Right renal pelvis (tissue), 4 donors: ENCODE data around the gene MAZ. TPM values are rescaled to one million over a fixed set of nuclear protein-coding genes. Genes with fewer than 3 reads are reported as not detected.

ENCODE experiments used
- DNase-seq, 4 donors: peaks; one replicate each; pipeline ENCODE4 v3.0.0-alpha.2; 2013; ENCODE audit warnings: low read depth in 4 of 4, low spot score in 3 of 4, missing footprints in 1 of 4
- polyA plus RNA-seq, 4 donors: library from polyadenylated mRNA; unstranded; fragments of 120-200 nt; gene quantifications; one replicate each; pipeline ENCODE4 v1.2.1, GENCODE V29; 2013; ENCODE audit not compliant: insufficient read length in 4 of 4

The MAZ gene
- polyA plus RNA-seq, 4 donors = 273 to 344 (median 293) TPM

DNA sequence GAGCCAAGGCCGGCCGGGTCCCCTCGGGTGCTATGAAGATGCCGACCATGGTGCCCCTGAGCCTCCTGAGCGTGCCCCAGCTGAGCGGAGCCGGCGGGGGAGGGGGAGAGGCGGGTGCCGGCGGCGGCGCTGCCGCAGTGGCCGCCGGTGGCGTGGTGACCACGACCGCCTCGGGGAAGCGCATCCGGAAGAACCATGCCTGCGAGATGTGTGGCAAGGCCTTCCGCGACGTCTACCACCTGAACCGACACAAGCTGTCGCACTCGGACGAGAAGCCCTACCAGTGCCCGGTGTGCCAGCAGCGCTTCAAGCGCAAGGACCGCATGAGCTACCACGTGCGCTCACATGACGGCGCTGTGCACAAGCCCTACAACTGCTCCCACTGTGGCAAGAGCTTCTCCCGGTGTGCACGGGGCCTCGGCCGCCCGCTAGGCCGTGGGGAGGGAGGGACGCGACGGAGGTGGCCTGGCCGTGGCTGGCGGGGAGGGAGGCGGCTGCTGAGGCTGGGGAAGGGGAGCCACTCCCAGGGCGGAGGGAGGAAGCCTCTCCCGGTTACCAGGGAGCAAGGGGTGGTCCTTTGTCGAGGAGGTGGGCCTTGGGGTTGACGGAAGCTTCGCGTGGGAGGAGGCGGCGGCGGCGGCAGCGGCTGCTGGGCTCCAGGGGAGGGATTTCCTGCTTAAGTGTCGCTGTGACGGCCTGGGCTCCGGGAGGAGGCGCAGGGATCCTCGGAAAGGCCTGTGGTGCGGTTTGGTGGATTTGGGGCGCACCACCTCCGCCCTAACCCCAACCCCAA is 1.3 kb downstream of the MAZ start:
- peak in 3 of 4 donors; percentile 76 to 83 (median 79) for DNase-seq

DNA sequence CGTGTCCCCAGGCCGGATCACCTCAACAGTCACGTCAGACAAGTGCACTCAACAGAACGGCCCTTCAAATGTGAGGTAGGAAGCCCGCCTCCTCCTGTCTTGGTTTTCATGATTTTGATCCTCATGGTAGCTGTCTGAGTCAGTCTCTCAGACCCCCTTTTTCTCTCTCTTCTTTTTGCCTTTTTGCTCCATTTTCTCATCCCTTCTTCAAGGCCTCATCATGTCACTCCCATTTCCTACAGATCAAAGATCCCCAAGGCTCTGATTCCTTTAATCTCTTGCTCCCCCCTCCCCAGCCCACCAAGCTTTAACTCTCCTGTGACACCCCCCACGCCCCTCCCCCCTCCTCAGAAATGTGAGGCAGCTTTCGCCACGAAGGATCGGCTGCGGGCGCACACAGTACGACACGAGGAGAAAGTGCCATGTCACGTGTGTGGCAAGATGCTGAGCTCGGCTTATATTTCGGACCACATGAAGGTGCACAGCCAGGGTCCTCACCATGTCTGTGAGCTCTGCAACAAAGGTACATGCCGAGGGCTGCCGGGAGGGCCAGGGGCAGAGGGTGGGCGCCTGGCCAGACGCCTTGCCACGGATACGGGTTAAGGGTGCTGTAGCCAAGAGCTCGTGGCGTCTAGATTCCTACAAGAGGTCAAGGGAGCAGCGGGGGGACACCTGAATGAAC is 2.0 kb downstream of the MAZ start:
- no peak for DNase-seq

DNA sequence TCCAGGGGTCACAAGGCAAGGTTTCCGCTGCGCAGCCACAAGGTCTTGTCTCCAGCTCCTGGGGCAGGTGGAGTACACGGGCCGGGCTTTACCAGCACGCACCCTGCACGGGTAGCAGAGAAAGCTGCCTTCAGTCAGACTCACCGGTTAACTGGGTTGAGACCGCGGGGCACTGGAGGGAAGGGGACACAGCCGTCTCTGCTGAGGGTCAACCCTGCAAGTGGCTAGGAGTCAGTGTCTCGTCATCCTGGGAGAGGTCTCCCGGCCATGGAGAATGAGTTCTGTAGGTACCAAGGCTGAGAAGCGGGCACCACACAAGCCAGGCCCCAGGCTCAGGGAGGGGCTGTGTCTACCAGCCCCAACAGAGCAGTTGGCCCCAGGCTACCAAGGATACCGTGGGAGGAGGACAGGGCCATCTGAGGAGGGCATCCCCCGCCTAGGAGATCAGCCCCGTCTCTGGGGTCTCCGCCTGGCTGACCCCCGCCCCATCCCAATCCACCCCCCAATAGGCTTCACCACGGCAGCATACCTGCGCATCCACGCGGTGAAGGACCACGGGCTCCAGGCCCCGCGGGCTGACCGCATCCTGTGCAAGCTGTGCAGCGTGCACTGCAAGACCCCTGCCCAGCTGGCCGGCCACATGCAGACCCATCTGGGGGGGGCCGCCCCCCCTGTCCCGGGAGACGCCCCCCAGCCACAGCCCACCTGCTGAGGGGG is 2.9 kb downstream of the MAZ start:
- DNase-seq = no peak

DNA sequence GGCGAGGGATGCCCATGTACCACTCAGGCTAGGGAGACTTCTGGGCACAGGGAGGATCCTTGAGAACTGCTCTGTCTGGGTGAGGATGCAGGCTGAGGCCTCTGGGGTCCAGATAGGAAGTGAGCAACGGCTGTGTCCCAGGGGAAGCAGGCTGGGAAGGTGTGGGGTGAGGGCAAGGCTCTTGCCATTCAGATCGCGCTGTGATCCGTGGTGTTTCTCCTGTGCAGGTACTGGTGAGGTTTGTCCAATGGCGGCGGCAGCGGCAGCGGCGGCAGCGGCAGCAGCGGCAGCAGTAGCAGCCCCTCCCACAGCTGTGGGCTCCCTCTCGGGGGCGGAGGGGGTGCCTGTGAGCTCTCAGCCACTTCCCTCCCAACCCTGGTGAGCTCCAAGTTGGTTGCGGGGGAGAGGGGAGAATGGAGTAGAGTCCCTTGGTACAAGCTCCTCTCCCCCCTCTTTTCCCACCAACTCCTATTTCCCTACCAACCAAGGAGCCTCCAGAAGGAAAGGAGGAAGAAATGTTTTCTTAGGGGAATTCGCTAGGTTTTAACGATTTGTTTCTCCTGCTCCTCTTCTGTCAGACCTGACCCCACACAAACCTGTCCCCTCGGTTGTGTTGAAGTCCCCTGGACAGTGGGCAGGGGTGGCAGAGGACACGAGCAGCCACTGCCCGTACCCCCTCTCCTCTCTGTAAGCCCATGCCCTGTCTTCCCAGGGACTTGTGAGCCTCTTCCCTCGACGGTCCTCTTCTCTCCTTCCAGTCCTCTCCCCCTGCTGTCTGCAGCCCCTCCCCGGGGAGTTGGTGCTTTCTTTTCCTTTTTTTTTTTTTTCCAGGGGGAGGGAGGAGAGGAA is 3.7 kb downstream of the MAZ start:
- no peak for DNase-seq

DNA sequence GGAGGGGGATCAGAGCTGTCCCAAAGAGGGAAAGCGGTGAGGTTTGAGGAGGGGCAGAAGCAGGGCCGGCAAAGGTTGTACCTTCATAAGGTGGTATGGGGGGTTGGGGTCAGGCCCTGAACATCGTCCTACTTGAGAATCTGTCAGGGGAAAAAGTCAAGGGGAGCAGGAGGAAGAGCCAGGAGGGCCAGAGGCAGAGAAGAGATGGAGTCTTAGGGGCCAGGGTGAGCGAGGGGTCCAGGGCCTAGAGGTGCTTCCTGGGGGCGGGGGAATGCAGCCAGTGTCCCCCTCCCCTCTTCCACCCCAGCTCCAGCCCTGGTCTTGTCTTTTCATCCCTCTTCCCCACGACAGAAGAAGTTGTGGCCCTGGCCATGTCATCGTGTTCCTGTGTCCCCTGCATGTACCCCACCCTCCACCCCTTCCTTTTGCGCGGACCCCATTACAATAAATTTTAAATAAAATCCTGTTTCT is 4.4 kb downstream of the MAZ start:
- no peak for DNase-seq

DNA sequence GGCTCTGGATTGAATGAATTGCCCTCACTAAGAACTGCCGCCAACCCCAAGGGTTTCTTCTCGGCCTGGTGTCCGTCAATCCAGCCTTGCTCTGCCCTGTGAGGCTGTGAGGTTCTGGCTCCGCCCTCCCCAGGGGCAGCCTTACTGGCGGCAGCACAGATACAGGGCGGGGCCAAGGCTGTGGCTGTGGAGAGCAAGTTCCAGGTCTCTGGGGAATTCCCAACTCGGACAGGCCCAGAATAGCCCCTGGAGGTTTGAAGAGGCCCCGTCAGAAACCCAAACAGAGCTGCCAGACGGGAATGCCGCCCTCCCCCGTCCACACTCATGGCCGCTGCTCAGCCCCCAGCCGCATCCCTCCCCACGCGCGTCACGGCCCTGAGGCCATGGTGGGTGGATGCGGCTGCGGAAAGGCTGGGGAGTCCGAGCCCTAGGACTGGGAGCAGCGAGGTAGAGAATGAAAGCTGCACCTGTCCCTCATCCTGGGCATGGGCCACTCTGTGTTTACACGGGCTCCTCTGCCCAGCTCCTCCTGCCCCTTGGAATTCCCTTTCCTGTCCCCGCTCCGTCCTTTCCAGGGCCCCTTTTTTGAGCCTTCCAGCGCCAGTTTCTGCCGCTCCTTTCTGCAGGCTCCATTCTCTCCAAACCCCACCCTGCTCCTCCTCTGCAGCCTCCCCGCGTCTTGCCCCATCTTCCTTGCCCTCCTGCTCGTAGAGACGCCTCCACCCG is 5.0 kb downstream of the MAZ start:
- peak; percentile 82 to 91 (median 89) for DNase-seq

DNA sequence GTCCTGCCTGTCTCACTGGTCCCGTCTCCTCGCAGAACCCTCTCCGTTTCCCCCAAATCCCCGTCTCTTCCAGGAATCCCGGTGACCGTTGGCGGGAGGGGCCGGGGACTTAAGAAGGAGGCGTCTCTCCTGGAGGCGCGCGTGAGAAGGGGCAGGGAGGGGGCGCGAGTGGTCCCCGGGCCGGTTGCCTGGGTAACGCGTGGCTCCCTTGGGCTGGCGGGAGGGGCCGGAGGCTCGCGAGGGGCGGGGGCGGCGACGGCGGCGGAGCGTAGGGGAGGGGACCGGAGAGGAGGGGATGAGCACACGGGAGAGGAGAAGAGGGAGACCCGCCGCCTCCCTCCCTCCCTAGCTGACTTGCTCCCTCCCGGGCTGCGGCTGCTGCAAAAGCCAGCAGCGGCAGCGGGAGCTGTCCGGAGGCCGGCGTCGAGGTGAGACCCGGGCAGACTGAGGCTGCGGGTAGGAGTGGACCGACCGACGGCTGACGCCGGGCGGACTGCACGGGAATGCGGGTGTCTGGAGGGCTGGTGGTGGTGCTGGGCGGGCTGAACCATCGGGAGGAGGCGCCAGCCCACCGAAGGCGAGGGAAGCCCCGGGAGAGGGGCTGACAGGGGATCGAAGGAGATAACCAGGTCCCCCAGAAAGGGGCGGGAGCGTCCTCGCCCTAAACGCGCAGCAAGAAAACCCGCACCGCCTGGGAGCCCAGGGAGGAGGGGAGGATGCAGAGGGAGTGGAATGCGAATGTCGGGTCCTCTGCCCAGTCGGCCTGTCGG is 5.8 kb downstream of the MAZ start, which contains the start of gene PRRT2:
PRRT2 (plus strand) TSS at position 298 of the 770 bp plus-strand sequence. CDS start 862 bp downstream, outside the sequence.
- DNase-seq = no peak

DNA sequence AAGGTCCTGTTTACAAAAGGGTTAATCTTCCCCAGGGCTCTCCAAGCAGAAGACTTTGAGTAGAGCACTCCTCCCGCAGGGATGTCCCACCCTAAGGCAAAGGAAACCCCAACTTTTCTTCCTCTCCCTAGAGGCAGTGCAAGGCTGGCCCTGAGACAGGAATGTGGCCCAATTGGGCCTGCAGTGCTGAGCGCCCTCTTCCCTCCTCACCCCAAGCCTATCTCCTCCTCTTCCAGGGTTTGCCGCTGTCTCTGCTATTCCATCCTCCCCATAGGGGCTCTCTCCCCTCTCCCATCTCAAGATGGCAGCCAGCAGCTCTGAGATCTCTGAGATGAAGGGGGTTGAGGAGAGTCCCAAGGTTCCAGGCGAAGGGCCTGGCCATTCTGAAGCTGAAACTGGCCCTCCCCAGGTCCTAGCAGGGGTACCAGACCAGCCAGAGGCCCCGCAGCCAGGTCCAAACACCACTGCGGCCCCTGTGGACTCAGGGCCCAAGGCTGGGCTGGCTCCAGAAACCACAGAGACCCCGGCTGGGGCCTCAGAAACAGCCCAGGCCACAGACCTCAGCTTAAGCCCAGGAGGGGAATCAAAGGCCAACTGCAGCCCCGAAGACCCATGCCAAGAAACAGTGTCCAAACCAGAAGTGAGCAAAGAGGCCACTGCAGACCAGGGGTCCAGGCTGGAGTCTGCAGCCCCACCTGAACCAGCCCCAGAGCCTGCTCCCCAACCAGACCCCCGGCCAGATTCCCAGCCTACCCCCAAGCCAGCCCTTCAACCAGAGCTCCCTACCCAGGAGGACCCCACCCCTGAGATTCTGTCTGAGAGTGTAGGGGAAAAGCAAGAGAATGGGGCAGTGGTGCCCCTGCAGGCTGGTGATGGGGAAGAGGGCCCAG is 6.7 kb downstream of the MAZ start:
- DNase-seq = no peak

DNA sequence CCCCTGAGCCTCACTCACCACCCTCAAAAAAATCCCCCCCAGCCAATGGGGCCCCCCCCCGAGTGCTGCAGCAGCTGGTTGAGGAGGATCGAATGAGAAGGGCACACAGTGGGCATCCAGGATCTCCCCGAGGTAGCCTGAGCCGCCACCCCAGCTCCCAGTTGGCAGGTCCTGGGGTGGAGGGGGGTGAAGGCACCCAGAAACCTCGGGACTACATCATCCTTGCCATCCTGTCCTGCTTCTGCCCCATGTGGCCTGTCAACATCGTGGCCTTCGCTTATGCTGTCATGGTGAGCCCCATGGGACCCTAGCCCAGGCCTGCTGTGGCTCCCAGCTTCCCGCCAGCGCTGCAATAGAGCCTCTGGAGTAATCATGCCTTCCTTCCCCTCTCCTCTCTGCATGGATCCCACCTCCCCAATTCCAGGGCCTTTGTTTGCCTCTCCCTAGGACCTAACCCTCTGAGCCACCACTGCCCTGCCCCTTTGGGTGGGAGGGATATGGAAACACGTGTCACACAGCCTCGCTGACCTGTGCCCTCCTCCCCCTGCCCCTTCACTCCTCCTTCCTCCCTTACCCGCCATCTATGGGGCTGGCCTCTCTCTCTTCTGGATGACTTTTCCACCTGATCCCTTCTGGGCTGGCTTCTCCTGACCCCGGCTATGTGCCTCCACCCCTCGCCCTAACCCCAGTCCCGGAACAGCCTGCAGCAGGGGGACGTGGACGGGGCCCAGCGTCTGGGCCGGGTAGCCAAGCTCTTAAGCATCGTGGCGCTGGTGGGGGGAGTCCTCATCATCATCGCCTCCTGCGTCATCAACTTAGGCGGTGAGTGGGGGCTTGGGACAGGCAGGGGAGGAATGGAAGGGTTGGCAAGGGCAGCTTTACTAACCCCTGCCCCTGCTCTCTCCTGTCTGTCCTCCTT is 7.6 kb downstream of the MAZ start:
- DNase-seq = no peak

DNA sequence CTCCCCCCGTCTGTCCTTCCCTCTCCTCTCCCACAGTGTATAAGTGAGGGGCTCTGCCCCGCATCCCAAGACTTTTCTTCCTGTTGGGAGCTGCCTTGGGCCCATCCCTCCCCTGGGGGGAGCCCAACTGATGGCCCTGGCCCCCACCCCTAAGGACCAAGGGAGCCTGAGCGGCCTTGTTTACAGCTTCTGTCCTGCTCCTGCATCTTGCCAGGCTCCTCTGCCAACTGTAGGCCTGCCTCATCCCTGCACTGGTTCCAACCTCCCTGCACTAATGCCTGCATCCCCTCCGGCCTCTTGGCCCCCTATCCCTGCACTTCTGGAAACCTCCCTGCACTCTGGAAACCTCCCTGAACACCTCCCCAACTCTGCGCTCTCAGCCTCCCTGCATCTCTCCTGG is 8.3 kb downstream of the MAZ start:
- no peak for DNase-seq

DNA sequence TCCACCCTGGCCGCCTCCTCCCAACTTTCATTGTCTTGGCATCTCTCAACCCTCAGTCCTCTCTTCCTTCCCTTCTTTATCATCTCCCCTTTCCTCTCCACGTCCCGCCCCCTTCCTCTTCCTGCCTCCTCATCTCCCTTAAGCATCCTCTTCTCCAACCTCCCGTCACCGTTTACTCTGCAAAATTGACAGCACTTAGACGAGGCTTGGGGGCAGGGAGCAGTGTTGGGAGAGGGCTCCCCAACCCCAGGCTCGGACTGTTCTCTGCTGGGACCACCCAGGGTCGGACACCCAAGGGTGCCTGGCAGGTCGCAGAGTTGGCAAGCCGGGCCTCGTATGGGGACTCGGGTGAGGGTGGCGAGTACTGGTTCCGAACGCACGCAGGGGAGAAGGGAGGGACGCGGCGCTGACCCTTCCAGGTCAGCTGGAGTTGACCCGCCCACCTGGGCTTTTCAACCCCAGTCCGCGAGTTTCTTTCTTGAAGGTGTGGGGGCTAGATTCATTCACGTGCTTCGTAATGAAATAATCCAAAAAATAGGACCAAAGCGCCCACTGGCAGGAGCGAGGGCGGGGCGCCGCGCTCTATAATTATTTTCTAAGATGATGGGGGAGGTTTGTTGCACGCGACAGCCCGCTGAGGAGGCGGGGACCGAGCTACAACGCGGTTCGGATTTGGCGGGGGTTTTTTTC is 8.8 kb downstream of the MAZ start:
- DNase-seq = no peak

DNA sequence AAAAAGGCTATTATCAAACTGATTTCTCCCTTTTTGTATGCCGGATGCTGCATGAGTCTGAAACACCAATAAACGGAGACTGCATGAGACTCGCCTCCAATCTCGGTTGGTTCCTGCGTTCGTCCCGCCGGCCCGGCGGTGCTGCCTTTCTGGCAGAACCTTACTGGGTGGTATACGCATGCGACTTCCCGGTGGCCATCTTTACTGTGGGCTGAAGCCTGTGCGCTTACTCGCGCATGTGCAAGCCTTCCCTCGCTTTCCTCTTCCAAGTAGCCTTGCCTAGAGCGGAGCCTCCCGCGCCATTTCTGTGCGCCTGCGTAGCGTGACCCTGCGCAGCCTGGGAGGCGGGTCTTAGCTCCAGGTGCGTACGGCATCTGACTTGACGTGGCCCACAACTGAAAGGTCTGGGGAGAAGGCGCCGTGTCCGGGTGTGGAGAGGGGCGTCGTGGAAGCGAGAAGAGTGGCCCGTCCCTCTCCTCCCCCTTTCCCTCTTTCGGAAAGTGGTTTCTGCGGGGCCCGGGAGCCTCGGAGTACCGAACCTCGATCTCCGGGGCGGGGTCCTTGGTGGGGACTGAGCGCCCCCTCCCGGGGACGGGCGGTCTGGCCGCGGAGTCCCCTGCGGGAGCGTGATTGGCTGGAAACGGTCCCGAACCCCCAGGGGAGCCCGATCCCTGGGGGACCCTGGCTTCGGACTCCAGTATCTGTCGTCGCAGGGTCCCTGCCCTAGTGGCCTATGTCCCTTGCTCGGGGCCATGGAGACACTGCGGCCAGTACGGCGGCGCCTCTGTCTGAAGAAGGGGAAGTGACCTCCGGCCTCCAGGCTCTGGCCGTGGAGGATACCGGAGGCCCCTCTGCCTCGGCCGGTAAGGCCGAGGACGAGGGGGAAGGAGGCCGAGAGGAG is 9.7 kb downstream of the MAZ start, which contains the start of gene PAGR1:
PAGR1 (plus strand) TSS at position 360 of the 901 bp plus-strand sequence; CDS start at position 734, 374 bp downstream.
- DNase-seq = peak; percentile 98

DNA sequence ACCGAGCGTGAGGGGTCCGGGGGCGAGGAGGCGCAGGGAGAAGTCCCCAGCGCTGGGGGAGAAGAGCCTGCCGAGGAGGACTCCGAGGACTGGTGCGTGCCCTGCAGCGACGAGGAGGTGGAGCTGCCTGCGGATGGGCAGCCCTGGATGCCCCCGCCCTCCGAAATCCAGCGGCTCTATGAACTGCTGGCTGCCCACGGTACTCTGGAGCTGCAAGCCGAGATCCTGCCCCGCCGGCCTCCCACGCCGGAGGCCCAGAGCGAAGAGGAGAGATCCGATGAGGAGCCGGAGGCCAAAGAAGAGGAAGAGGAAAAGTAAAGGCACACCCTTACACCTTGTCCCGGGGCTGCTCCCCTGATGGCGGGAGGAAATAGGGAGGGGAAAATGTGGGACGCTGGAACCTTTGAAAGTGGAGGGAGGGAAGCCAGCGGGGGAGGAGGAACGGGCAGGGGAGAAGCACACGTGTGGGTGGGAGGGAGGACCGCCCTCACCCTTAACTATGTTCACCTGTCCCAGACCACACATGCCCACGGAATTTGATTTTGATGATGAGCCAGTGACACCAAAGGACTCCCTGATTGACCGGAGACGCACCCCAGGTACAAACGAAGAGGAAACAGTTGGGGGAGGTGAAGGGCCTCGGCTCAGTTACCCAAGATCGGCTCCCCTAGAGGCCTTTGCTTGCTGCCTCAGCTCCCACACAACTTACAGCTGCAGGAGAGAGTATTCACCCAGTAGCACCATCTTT is 10.5 kb downstream of the MAZ start:
- DNase-seq = no peak

DNA sequence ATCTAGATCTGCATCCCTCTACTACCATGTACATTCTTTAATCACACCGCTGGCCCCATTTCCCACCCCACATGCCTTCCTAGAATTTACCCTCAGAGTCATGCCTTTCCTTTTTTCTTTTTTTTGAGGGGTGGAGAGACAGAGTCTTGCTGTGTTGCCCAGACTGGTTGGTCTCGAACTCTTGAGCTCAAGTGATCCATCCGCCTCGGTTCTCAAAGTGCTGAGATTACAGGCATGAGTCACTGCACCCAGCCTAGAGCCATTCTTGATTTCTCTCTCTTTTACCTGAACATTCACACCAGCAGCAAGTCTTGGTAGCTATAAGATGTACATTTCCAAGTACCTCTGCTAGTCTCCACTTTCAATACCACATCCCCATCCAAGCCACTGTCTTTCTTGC is 11.8 kb downstream of the MAZ start:
- DNase-seq = no peak
